Subcutaneous abdominal adipose tissue (tissue), 5 donors: ENCODE results near the gene PTPRD.

Experiments
- H3K27ac ChIP-seq: one replicate; pipeline ENCODE4 v1.7.0; 2013; ENCODE audit warnings: low read depth, mild to moderate bottlenecking, inconsistent platforms, low read length, moderate library complexity
- H3K27me3 ChIP-seq, 5 donors: one replicate each; pipeline ENCODE4 v1.7.0; 2013; ENCODE audit warnings: low read length in 5 of 5, inconsistent platforms in 1 of 5; ENCODE audit not compliant: control insufficient read depth in 5 of 5, insufficient read depth in 4 of 5
- H3K36me3 ChIP-seq, 5 donors: one replicate each; pipeline ENCODE4 v1.7.0; 2013; ENCODE audit warnings: low read length in 5 of 5; ENCODE audit not compliant: control insufficient read depth in 5 of 5, insufficient read depth in 5 of 5
- H3K4me1 ChIP-seq, 5 donors: one replicate each; pipeline ENCODE4 v1.7.0; 2013; ENCODE audit warnings: low read length in 5 of 5, mild to moderate bottlenecking in 3 of 5, moderate library complexity in 1 of 5; ENCODE audit not compliant: control insufficient read depth in 5 of 5, insufficient read depth in 5 of 5
- H3K4me3 ChIP-seq, 5 donors: one replicate each; pipeline ENCODE4 v1.7.0; 2013; ENCODE audit warnings: low read length in 5 of 5, low read depth in 1 of 5
- H3K9ac ChIP-seq, 5 donors: one replicate each; pipeline ENCODE4 v1.7.0; 2013; ENCODE audit warnings: low read length in 5 of 5, mild to moderate bottlenecking in 4 of 5, moderate library complexity in 3 of 5
- H3K9me3 ChIP-seq, 5 donors: one replicate each; pipeline ENCODE4 v1.7.0; 2013; ENCODE audit warnings: low read length in 5 of 5; ENCODE audit not compliant: control insufficient read depth in 5 of 5
- donor health status: healthy.
- donor health status: healthy.
- donor health status: healthy.
- donor health status: healthy.
- donor health status: healthy.

The PTPRD gene

GRCh38 chr9:10146517-10147331 lies 466.1 kb downstream of the PTPRD start:
- Histone ChIP-seq H3K9ac (no peak overlapping the region), H3K27ac (no peak overlapping the region), H3K9me3 (peaks cover 0 to 7% (median 0%) of the 10 kb centered on the region in 5 donors), H3K4me1 (no peaks in the 10 kb centered on the region), H3K36me3 (no peaks in the 10 kb centered on the region), H3K27me3 (no peaks in the 10 kb centered on the region), H3K4me3 (no peak overlapping the region)

GRCh38 chr9:10144355-10144754 lies 468.4 kb downstream of the PTPRD start:
- H3K27ac ChIP-seq = no peak overlapping the region
- peaks cover 0 to 2% (median 0%) of the 10 kb centered on the region in 5 donors for H3K9me3 ChIP-seq

DNA sequence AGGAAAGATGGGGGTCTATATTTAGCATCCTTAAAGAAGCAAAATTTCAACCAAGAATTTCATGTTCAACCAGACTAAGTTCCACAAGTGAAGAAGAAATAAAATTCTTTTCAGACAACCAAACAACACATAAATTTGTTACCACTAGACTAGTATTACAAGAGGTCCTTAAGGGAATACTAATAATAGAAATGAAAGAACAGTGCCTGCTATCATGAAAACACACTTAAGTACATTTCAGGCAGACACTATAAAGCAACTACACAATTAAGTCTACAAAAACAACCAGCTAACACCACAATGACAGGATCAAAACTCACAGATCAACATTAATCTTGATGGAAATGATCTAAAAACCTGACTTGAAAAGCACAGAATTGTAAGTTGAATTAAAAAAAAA lies 477.2 kb downstream of the PTPRD start:
- Histone ChIP-seq H3K27me3 (no peaks in the 10 kb centered on the region), H3K4me3 (no peak overlapping the region), H3K9ac (no peak overlapping the region)

More at GRCh38 chr9:10144355-10144754, 468.4 kb downstream of the PTPRD start:
- Histone ChIP-seq H3K27me3 (no peaks in the 10 kb centered on the region), H3K4me3 (no peak overlapping the region), H3K4me1 (no peaks in the 10 kb centered on the region), H3K36me3 (no peaks in the 10 kb centered on the region), H3K9ac (no peak overlapping the region)

DNA sequence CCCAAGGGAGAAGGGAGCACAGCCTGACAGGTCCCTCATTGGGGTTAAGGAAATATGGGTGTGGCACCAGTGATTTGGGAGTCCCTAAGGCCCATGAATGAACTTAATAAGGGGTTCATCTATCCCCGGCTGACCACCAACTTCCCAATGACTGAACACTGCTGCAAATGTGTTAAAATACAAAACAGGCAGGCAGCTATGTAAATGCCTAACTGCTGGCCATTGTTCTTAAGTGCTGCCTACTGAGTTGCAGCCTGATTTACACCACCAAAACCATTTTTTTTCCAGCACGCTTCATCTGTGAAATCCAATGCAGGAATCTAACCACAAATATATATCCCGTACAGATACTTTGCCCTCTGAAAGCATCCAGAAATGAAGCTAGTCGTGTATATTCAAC lies 478.5 kb downstream of the PTPRD start:
- H3K9me3 ChIP-seq = peaks cover 0 to 2% (median 0%) of the 10 kb centered on the region in 5 donors
- no peak overlapping the region for H3K27ac ChIP-seq
- no peak overlapping the region for H3K9ac ChIP-seq
- H3K4me1 ChIP-seq = no peaks in the 10 kb centered on the region
- H3K36me3 ChIP-seq = no peaks in the 10 kb centered on the region
- no peaks in the 10 kb centered on the region for H3K27me3 ChIP-seq
- H3K4me3 ChIP-seq = no peak overlapping the region

More for the DNA sequence above, 477.2 kb downstream of the PTPRD start:
- no peaks in the 10 kb centered on the region for H3K4me1 ChIP-seq
- H3K9me3 ChIP-seq = peaks cover 0 to 2% (median 0%) of the 10 kb centered on the region in 5 donors
- H3K36me3 ChIP-seq = no peaks in the 10 kb centered on the region
- H3K27ac ChIP-seq = no peak overlapping the region

DNA sequence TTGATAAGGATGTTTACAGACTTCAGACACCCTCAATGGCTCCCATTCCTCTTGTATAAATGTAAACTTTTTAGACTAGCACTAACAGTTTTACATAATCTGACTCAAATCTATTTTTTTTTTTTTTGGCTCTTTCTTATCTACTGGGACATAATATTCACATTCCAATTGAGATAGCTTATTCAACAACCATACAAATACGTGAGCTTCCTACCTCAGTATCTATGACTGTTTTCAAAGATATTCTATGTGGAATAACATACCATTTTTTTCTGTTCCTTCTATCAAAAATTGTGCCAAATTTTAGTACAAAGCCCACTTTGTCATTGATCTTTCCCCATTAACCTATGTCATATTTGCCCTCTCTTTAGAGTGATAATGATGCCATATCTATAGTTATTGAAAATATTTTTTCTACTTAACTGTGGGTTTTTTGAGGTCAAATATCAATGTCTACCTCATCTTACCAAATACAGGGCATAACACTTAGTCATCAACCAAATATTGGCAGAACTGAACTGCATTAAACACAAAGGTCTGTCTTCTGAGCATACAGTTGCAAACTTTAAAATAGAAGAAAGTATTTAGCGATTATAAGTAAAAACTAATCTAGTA lies 482.6 kb downstream of the PTPRD start:
- Histone ChIP-seq H3K4me3 (no peak overlapping the region), H3K9me3 (peaks cover 0 to 4% (median 2%) of the 10 kb centered on the region in 5 donors), H3K9ac (no peak overlapping the region), H3K27me3 (no peaks in the 10 kb centered on the region), H3K36me3 (no peaks in the 10 kb centered on the region), H3K27ac (no peak overlapping the region), H3K4me1 (no peaks in the 10 kb centered on the region)

DNA sequence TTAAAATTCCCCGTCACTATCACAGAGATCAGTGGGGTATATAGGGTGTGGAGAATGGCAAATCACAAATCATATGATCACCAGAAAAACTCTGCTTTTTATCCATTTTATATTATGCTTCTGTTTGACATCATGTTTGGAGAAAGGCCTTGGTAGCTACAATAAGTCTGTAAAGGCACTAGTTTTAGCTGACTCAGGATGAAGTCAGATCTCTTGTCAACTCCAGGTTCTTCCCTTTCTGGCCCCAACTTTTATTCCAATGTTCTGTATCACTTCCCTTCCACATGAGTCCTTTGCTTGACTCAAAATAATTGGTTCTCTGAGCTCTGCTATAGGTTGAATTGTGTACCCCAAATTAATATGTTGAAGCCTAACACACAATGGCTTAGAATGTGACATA lies 484.9 kb downstream of the PTPRD start:
- Histone ChIP-seq H3K9ac (no peak overlapping the region), H3K27ac (no peak overlapping the region), H3K4me3 (no peak overlapping the region), H3K4me1 (no peaks in the 10 kb centered on the region), H3K9me3 (peaks cover 0 to 4% (median 2%) of the 10 kb centered on the region in 5 donors), H3K27me3 (no peaks in the 10 kb centered on the region), H3K36me3 (no peaks in the 10 kb centered on the region)

GRCh38 chr9:10112798-10113197 lies 500.0 kb downstream of the PTPRD start:
- Histone ChIP-seq H3K9ac (no peak overlapping the region), H3K27me3 (no peaks in the 10 kb centered on the region), H3K9me3 (no peaks in the 10 kb centered on the region), H3K4me1 (no peaks in the 10 kb centered on the region), H3K4me3 (no peak overlapping the region), H3K27ac (no peak overlapping the region), H3K36me3 (no peaks in the 10 kb centered on the region)

DNA sequence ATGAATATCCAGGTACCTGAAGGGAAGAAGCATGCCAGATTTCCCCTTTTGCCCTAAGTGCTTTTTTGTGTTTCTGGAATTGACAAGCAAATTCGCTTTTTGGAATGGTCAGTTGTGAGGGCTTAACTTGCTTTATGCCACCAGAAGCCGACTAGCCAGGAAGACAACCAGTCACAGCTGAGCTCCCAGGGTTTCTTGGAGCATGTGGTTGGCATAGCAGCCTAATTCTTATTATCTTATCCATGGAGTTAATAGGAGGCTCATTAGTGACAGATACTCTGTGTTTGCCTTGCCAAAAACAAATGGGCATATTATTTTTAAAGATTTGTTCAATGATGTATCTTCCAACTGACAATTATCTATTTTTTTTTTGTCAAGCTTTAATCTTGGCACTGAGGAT lies 500.7 kb downstream of the PTPRD start:
- Histone ChIP-seq H3K36me3 (no peaks in the 10 kb centered on the region), H3K9ac (no peak overlapping the region), H3K4me1 (no peaks in the 10 kb centered on the region), H3K27me3 (no peaks in the 10 kb centered on the region), H3K27ac (no peak overlapping the region), H3K9me3 (no peaks in the 10 kb centered on the region), H3K4me3 (no peak overlapping the region)

DNA sequence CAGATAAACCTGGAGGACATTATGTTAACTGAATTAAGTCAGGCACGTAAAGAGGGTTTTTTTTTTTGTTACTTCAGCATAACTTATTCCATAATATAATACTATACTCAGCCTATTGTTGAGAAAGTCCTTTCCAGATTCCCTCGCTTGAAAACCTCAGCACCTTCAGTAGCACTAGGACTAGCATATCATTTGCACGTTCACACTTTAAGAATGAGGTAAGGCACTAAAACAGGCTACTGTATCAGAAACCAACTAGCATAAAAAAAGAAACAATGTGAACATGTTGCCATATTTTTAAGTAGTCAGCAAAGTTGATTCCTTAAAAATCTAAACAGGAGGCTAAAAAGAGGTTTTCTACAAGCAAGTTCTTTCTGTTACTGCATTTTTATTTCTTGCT lies 504.0 kb downstream of the PTPRD start:
- Histone ChIP-seq H3K36me3 (no peaks in the 10 kb centered on the region), H3K9ac (no peak overlapping the region), H3K4me1 (no peaks in the 10 kb centered on the region), H3K4me3 (no peak overlapping the region), H3K9me3 (no peaks in the 10 kb centered on the region), H3K27me3 (no peaks in the 10 kb centered on the region), H3K27ac (no peak overlapping the region)

DNA sequence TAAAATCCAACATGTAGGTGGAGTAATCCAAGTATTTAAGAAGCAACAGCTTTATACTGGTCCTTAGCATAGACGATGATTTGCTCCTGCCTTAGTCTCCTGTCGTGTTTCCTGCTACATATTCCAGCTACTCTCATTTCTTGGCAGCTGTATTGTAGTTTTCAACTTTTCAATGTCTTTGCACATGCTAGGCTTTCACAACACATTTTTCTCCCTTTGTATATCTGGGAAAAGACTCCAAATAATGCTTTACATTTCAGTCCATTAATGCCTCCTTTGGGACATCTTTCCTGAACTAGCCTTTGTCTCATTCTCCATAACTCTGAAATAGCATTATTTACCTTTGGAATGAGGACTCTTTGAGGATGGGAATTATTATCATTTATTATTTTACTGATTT lies 508.0 kb downstream of the PTPRD start:
- Histone ChIP-seq H3K4me3 (no peak overlapping the region), H3K27ac (no peak overlapping the region), H3K9ac (no peak overlapping the region), H3K9me3 (no peaks in the 10 kb centered on the region), H3K36me3 (no peaks in the 10 kb centered on the region), H3K27me3 (no peaks in the 10 kb centered on the region), H3K4me1 (no peaks in the 10 kb centered on the region)
